HG03520 (cell line): ENCODE results near the gene TRIM73.
"Not testable (repeated sequence)": the region's sequence is repeated elsewhere in the genome, so short reads cannot be mapped to it uniquely, and the experiment has no call there.

Experiments used
- ATAC-seq: cut with Tn5 transposase; IDR thresholded peaks from one replicate; pipeline ENCODE4 v1.9.1; 2021; ENCODE audit warnings: mild to moderate bottlenecking, moderate library complexity; ENCODE audit not compliant: unreplicated experiment

Gene TRIM73

DNA sequence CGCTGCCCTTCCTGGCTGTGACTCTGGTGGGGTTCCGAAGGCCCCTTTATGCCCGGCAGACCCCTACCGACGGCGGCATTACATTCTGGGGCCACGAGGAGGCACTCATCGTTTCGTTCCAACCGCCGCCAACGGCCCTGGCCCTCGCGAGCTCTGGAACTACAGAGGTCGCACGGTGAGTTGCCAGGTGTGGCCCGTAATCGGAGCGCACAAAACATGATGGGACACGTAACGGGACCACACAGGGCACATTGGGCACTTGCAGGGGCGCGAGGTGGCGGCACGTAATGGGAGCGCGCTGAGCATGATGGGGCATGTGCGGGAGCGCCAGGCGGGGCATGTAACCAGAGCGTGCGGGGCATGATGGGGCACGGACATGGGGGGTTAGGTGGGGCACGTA is at the start of gene TRIM73:
TSS of gene TRIM73 (plus strand) at position 301 of the 400 bp plus-strand sequence. CDS start 3,305 bp downstream, outside the sequence.
- ATAC-seq, result not testable (repeated sequence)

DNA sequence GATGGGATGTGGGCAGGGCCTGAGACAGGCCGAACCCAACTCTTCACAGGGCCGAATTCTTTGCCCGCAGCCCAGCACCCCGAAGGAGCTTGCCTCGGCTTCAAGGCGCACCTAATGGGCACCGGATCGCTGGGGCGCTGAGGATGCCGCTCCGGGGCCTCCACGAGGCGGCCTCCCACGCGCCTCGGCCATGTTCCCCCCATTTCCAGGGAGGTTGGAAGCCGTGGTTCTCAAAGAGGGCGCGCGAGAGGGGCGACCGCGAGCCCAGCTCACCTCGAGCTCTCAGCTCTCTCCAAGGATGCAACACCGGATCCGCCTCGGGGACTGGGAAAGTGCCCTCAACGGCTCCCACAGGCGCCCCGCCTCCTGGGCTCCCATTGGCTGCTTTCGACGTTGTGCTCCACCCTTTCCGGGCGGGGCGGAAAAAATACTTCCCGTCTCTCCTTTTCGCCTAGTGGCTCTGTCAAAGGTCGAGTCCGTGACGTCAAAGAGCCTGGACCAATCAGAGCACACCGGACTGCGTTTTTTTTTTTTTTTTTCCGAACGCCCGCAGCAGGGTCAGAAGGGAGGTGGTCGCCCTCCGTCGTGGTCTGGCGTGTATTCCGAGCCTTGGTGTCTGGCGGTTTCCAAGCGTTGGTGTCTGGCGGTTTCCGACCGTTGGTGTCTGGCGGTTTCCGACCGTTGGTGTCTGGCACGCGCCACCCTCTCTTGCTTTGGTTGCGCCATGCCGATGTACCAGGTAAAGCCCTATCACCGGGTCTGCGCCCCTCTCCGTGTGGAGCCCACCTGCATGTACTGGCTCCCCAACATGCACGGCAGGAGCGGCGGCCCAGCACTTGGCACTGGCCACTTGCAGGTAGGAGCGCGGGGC is 36.5 kb upstream of the TRIM73 start:
- ATAC-seq, result peak; percentile 44

GRCh38 chr7:75359542-75359848 is 35.9 kb upstream of the TRIM73 start:
- not testable (repeated sequence) for ATAC-seq

DNA sequence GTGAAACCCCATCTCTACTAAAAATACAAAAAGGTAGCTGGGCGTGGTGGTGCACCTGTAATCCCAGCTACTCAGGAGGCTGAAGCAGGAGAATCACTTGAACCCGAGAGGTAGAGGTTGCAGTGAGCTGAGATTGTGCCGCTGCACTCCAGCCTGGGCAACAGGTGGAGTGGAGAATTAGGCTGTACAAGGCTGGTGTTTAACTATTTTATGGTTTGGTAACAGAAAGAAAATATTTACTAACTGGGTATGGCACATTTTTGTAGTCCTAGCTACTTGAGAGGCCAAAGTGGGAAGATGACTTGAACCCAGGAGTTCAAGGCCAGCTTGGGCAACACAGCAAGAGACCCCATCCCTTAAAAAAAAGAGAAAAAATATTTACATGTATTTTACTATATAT is 31.4 kb upstream of the TRIM73 start:
- not testable (repeated sequence) for ATAC-seq

DNA sequence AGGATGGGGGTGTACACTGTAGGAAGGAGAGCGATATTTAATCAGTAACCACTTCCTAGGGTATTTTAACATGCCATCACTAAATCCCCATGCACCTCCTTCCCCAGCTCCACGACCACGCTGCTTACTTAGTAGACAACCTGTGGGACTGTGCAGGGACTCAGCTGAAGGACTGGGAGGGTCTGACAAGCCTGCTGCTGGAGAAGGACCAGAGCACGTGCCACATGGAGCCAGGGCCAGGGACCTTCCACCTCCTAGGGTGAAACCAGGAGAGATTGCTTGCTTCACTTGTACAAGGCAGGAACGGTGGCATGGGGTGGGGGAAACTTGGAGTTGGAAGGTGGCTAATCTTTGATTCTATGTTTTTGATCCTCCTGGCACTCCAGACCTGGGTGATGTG is 28.8 kb upstream of the TRIM73 start:
- not testable (repeated sequence) for ATAC-seq

- not testable (repeated sequence) for ATAC-seq
Measured at GRCh38 chr7:75367313-75367712, 28.1 kb upstream of the TRIM73 start.

- not testable (repeated sequence) for ATAC-seq
Measured at GRCh38 chr7:75374144-75374518, 21.3 kb upstream of the TRIM73 start.

DNA sequence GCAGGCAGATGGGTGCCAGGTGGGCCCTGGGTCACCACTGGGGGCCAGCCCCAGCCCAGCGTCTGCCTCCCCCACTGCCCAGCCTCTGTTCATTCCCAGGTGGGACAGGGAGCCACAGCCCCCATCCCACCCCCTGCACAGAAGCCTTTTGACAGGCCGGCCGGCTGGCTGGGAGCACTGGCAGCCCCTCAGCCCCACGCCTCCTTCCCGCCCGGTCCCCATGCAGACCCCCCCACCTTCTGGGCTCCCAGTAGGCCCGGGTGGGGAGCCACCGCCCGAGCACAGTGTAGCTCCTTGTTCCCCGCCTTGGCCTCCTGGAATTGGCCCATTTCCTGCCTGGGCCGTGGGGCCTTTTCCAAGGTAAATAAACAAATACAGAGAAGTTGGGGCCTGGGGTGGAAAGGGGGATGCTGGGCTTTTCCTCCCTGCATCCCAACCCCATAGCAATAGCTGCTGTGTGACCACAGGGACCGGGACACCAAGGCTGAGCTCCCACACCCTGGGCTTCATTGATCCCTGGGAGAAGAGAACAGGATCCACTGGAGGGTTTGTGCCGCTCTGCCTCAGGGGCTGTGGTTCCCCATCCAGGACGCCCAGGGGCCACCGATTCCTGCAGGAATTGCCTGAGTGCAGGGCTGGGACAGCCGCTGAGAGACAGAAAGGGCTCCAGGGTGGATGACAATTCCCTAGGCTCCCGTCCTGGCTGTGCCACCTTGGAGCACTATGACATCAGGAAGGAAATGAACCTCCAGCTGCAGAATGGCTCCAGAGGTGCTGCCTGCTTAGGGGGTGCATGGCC is 20.7 kb upstream of the TRIM73 start:
- ATAC-seq, result not testable (repeated sequence)

DNA sequence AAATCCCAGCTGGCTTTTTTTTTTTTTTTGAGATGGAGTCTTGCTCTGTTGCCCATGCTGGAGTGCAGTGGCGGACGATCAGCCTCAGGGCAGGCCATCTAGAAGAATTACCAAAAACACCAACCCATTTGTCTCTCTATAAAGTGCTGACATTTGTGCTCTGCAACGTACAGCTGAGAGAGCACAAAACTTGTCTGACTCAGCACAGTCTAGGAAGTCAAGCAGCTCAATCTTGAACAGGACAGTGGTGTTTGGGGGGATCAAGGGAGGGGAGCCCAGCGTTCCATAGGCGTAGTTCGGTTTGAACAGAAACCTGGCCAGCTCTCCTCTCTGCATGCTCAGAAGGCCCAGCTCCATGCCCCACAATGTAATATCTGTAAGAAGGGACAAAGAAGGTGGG is 2.2 kb upstream of the TRIM73 start:
- not testable (repeated sequence) for ATAC-seq

- ATAC-seq, result not testable (repeated sequence)
Measured at GRCh38 chr7:75397865-75398264, 2.4 kb downstream of the TRIM73 start.

DNA sequence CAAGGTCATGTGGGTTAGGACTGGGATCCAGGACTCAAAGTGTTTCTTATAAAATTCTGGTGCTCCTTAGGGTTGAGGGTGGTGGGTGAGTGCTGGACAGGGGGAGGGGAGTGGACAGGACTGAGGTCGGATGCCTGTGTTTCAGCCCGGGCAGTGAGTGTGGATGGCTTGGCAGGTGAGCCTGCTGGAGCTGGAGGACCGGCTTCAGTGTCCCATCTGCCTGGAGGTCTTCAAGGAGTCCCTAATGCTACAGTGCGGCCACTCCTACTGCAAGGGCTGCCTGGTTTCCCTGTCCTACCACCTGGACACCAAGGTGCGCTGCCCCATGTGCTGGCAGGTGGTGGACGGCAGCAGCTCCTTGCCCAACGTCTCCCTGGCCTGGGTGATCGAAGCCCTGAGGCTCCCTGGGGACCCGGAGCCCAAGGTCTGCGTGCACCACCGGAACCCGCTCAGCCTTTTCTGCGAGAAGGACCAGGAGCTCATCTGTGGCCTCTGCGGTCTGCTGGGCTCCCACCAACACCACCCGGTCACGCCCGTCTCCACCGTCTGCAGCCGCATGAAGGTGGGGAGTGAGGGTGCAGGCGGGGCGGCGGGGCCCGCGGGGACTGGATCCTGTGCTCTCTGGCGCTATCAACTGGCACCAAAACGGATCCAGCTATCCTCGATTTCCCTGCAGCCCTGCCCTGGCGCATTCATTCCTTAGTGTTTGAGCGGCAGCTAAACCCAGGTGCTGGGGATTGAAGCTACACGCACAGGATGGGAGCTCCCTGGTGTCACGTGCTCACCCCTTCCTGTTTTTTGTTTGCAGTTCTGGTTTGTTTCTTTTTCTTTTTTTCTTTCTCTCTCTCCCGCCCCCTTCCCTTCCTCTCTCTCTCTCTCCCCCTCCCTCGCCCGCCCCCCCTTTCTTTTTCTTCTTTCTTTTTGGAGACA is 3.6 kb downstream of the TRIM73 start:
- not testable (repeated sequence) for ATAC-seq

GRCh38 chr7:75400575-75400974 is 5.1 kb downstream of the TRIM73 start:
- ATAC-seq, result not testable (repeated sequence)

- not testable (repeated sequence) for ATAC-seq
Measured at GRCh38 chr7:75403455-75404443, 8.3 kb downstream of the TRIM73 start.

GRCh38 chr7:75404663-75405062 is 9.2 kb downstream of the TRIM73 start:
- ATAC-seq, result not testable (repeated sequence)

- peak; percentile 91 for ATAC-seq
Measured at GRCh38 chr7:75409880-75410822, 14.7 kb downstream of the TRIM73 start.

- ATAC-seq, result not testable (repeated sequence)
Measured at GRCh38 chr7:75410823-75411173, 15.4 kb downstream of the TRIM73 start.

DNA sequence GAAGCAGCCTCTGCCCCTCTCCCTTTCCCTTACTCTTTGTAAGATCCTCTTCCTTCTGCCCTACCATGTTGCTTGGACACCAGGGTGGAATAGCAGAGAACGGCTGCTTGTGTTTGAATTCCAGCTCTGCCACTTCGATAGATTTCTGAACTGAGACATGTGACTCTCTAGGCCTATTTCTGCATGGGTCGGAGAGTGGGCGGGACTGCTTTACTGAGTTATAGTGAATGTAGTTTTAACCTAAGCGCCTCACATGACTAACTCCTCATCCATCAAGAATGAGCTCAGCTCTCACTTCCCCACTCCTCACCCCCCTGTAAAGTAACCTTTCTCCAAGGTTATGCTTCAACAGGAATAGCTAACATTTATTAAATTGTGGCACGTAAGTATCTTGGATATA is 18.8 kb downstream of the TRIM73 start:
- not testable (repeated sequence) for ATAC-seq

DNA sequence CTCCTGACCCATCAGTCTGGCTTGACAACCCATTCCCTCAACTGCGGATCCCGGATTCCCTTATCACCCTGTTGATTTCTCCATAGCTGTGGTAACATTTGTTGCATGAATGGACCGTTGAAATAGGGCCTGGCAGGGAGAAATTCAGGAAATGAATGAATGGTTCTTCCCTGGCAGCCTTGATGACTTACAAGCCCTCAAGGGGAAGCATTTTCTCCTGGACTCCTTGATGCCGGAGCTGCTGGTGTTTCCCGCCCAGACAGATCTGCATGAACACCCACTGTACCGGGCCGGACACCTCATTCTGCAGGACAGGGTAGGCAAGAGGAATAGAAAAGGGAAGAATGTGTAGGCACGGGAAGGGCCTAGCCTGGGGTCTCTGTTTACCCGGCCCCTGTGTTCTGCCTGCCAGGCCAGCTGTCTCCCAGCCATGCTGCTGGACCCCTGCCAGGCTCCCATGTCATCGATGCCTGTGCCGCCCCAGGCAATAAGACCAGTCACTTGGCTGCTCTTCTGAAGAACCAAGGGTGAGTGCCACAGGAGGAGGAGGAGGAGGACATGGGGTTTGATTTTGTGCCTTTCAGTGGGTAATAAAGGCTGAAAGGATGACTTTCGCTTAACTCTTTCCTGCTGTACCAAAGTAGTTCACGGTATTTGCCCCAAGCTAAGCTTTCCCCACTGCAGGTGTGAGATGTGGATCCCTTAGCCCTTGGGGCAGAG is 19.4 kb downstream of the TRIM73 start:
- ATAC-seq, result not testable (repeated sequence)
